GM18519 (cell line): ENCODE measurements around the gene UNC80.

Experiments
- ATAC-seq: cut with Tn5 transposase; IDR thresholded peaks from one replicate; pipeline ENCODE4 v1.9.1; 2021; ENCODE audit warnings: mild to moderate bottlenecking, moderate library complexity; ENCODE audit not compliant: unreplicated experiment, low FRiP score

The UNC80 gene

DNA sequence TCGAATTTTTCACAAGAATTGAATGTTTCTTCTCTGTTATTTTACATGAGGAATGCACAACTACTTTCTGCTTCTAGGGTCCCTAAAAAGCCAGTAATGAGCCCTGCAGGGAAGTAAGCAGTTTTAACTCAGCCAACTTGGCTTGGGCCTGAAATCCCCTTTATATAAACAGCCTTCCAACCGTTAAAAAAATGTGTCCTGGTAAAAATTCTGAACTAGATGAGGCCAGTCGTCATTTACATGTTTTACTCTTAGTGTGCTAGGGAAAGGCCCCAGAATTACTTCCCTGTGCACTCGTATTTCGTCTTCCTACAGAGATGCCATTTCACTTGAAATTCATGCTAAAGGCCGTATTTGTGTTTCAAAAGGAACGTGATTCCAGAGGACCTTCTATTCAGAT lies 188.4 kb downstream of the UNC80 start:
- no peak for ATAC-seq

DNA sequence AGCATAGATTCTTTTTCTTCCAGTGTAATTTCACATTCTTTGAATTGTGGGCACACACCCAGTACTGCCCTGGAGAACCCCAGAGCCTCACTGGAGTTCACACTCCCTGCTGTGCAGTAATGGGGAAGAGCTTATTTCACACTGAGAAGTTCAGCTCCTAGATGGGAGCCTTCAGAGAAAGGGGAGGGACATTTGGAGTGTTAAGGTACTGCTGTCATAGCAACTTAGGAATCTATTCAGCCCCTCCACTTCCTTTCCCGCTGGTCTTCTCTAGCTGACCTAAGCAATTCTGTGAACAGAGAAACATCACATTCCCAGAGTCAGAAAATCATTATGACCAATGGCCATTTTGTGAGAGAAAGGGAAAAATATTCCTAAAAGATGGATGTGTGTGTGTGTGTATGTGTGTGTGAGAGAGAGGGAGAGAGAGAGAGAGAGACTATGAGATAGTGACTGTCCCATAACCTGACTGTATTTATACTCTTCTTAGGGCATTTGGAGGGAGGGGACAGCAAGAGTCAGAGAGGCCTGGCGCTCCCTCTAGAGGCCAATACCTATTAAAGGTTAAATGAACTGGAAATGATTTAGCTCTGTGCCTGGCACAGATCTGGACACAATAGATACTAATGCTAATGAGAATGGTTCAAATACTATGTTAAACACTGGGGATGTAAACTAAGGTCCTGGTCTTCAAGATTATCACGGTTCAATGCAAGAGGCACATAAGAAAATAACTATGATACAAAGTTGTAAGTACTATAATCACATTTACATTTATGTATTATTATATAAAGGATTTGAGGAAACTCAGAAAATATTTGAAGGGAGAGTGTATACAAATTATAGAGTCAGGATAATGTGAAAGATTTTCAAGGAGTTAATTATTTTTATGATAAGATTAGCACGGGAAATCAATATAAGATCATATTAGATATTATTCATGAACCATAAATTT lies 189.3 kb downstream of the UNC80 start:
- ATAC-seq, result peak; percentile 95

GRCh38 chr2:209965723-209966122 lies 194.1 kb downstream of the UNC80 start:
- ATAC-seq, result no peak

DNA sequence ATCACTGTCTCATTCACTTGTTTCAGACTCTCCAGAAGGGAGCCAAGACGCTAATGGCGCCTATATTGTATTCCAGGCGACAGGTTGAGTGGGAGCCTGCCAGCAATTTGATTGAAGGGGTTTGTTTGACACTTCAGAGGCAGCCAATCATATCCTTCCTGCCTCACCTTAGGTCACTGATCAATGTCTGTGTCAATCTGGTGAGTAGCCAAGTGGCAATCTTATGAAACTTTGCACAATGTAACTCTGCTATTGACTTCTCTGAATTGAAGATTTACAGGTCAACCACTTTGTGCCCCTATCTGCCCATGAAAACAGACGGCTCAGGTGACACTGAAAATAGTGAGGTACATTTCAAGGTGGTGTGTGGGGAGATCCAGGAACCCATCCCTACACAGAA lies 198.1 kb downstream of the UNC80 start:
- no peak for ATAC-seq

GRCh38 chr2:209970271-209970670 lies 198.6 kb downstream of the UNC80 start:
- ATAC-seq, result no peak

DNA sequence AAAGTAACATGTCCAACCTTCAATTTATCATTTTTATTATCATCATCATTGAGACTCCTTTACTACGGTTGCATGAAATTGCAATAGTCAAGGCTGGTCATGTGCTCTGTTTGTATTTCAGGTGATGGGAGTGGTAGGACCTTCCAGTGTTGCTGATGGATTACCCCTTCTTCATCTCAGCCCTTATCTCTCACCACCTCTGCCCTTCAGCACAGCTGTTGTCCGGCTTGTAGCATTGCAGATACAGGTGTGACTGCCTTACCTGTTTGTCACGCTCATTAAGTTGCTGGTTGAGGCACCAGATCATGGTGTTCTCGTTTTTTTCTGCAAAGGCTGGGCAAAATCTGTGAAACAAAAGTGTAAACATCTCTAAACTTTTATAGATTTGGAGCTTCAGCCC lies 199.1 kb downstream of the UNC80 start:
- ATAC-seq, result no peak

GRCh38 chr2:209973328-209973727 lies 201.7 kb downstream of the UNC80 start:
- ATAC-seq, result no peak

DNA sequence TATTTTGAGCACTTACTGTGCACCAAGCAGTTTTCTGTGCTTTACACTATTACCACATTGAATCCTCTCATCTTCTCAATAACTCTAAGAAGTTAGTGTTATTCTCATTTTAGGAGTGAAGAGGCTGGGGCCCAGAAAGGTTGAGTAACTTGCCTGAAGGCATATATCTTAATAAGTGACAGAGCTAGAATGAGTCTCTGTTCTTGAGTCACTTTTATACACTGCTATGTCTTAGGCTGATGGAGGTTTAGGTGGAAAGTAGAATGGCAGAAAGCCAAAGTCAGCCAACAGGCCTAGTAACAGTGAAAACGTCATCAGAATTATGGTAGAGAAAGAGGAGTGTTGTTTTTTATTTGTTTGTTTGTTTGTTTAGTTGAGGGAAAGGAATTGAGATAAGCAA lies 202.9 kb downstream of the UNC80 start:
- no peak for ATAC-seq

GRCh38 chr2:209976698-209977385 lies 205.2 kb downstream of the UNC80 start:
- ATAC-seq, result no peak

GRCh38 chr2:209977386-209978239 lies 206.0 kb downstream of the UNC80 start:
- no peak for ATAC-seq

DNA sequence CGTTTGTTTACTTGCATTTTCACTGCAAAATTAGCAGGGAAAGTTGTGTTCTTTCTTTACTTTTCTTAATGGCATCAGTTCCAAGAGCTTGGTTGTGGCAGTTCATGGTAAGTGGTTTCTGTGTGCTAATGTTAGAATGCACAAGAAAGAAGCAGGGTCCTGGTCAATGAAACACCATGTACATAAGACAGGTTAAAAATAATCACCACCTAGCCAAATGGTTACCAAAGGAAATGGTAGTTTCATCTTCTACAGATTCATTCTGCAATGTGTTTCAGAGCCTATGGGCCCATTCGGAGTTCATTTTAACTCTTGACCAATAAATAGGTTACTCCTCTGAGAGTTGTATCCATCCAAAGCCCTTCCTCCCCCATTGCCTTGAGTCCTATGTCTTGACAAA lies 212.7 kb downstream of the UNC80 start:
- ATAC-seq, result no peak

- no peak for ATAC-seq
Measured at GRCh38 chr2:209985874-209986273, 214.2 kb downstream of the UNC80 start.

GRCh38 chr2:209986415-209986814 lies 214.8 kb downstream of the UNC80 start:
- no peak for ATAC-seq

- no peak for ATAC-seq
Measured at GRCh38 chr2:209988010-209988409, 216.4 kb downstream of the UNC80 start.

- no peak for ATAC-seq
Measured at GRCh38 chr2:209990838-209991237, 219.2 kb downstream of the UNC80 start.

DNA sequence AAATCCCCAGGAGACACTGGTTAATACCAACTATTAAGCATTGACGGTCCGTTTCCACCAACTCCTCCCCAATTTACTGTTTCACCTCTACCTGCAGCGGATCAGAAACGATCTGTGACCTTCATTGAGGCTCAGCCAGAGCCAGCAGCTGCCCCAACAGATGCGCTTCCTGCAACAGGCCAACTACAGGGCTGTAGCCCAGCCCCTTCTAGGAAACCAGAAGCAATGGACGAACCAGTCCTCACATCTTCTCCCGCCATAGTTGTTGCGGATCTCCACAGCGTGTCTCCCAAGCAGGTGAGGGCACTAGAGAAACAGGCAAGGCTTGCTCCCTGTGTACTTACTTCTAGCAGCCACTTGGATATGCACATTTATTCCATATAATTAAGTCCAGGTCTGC lies 222.3 kb downstream of the UNC80 start:
- no peak for ATAC-seq

- no peak for ATAC-seq
Measured at GRCh38 chr2:209998596-209998995, 227.0 kb downstream of the UNC80 start.

DNA sequence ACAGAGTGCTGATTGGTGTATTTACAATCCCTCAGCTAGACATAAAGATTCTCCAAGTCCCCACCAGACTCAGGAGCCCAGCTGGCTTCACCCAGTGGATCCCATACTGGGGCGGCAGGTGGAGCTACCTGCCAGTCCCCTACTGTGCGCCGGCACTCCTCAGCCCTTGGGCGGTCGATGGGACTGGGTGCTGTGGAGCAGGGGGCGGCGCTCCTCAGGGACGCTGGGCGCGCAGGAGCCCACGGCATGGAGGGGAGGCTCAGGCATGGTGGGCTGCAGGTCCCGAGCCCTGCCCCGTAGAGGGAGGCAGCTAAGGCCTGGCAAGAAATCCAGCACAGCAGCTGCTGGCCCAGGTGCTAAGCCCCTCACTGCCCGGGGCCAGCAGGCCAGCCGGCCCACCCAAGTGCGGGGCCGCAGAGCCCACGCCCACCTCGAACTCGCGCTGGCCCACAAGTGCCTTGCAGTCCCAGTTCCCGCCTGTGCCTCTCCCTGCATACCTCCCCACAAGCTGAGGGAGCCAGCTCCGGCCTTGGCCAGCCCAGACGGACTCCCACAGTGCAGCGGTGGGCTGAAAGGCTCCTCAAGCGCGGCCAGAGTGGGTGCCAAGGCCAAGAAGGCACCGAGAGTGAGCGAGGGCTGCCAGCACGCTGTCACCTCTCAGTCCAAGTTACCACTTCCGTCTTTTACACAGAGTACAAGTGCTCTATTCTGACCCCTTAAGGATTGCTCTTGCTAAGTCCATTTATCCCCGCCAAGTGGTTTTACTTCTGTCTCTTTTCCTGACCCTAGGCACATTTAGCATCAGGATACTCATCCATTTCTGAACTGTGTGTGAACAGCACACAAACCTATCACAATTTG lies 229.1 kb downstream of the UNC80 start:
- no peak for ATAC-seq

DNA sequence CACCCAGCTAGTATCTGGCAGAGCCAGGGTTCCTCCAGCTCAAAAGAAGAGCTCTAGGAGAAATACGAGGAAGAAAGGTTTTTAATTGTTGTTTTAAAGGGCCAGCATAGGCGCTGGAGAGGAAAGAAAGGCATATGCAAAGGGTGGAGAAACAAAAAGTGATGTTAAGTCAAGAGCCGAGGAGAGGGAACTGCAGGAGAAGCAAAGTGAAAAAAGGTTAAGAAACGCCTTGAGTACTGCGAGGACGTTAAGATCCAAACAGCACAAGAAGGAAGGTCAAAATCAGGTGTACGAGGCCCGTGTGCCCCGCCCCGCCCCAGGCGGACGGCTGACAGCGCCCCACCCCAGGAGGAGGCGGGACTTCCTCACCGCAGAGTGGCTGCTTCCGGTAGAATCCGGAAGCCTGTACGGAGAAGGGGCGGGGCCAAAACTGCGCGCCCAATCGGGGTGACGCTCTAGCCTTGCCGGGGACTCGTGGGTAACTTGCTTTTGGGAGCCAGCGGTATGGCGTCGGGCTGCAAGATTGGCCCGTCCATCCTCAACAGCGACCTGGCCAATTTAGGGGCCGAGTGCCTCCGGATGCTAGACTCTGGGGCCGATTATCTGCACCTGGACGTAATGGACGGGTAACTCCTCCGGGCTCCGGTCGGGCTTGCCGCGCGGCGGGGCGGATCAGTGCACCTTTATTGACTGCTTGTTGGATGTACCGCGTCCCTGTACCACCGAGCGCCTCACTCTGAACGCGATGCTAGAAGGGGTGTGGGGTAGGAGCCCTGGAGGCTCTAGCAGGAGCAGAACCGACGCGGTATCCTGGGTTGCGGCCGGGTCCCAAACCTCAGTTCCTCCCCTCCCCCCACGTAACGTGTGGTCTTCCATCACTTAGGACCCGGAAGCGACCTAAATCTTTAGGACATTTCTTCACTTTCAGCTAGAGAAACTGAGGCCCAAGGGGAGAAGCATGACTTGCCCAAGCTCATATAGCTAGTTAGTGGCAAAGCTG lies 230.8 kb downstream of the UNC80 start, which contains the start of gene RPE:
RPE (plus strand) TSS at position 481 of the 1,000 bp plus-strand sequence; CDS start at position 505, 24 bp downstream.
- ATAC-seq, result peak; percentile 99
